HuH-7 (cell line): Measurements from ENCODE around the gene LAIR2.
"Not testable (repeated sequence)": the region's sequence is repeated elsewhere in the genome, so short reads cannot be mapped to it uniquely, and the experiment has no call there.

Experiments used
- DNase-seq: peaks from one replicate; pipeline ENCODE4 v3.0.0; 2011; ENCODE audit warnings: low spot score

Gene LAIR2

GRCh38 chr19:54493967-54494585 lies 8.6 kb upstream of the LAIR2 start:
- no peak for DNase-seq

- not testable (repeated sequence) for DNase-seq
Measured at GRCh38 chr19:54495284-54495683, 7.3 kb upstream of the LAIR2 start.

- DNase-seq = not testable (repeated sequence)
Measured at GRCh38 chr19:54497747-54498450, 4.7 kb upstream of the LAIR2 start.

GRCh38 chr19:54498451-54498772 lies 4.2 kb upstream of the LAIR2 start:
- DNase-seq = not testable (repeated sequence)

- DNase-seq = not testable (repeated sequence)
Measured at GRCh38 chr19:54505542-54505941, 2.9 kb downstream of the LAIR2 start.

- no peak for DNase-seq
Measured at GRCh38 chr19:54506079-54506478, 3.4 kb downstream of the LAIR2 start.

GRCh38 chr19:54507038-54507717 lies 4.5 kb downstream of the LAIR2 start:
- DNase-seq = not testable (repeated sequence)

- DNase-seq = no peak
Measured at GRCh38 chr19:54507824-54508223, 5.2 kb downstream of the LAIR2 start.

- DNase-seq = not testable (repeated sequence)
Measured at GRCh38 chr19:54508487-54508886, 5.9 kb downstream of the LAIR2 start.

GRCh38 chr19:54509200-54509940 lies 6.7 kb downstream of the LAIR2 start:
- DNase-seq = not testable (repeated sequence)

- no peak for DNase-seq
Measured at GRCh38 chr19:54515156-54515555, 12.5 kb downstream of the LAIR2 start.

- peak; percentile 54 for DNase-seq
Measured at GRCh38 chr19:54517483-54517882, 14.9 kb downstream of the LAIR2 start.

GRCh38 chr19:54518844-54519243 lies 16.2 kb downstream of the LAIR2 start:
- DNase-seq = no peak

- DNase-seq = no peak
Measured at GRCh38 chr19:54521022-54521859, 18.6 kb downstream of the LAIR2 start.

- DNase-seq = no peak
Measured at GRCh38 chr19:54521860-54522513, 19.4 kb downstream of the LAIR2 start.

- DNase-seq = no peak
Measured at GRCh38 chr19:54523403-54523802, 20.8 kb downstream of the LAIR2 start.

GRCh38 chr19:54525636-54526035 lies 23.0 kb downstream of the LAIR2 start:
- DNase-seq = no peak

- DNase-seq = no peak
Measured at GRCh38 chr19:54526972-54527371, 24.3 kb downstream of the LAIR2 start.

- no peak for DNase-seq
Measured at GRCh38 chr19:54530866-54531265, 28.2 kb downstream of the LAIR2 start.

- DNase-seq = no peak
Measured at GRCh38 chr19:54532528-54532927, 29.9 kb downstream of the LAIR2 start.

GRCh38 chr19:54533476-54533875 lies 30.8 kb downstream of the LAIR2 start:
- DNase-seq = no peak
